HCT116 (cell line): ENCODE data around the gene CNPPD1.

Experiments used
- ATF3 ChIP-seq: IDR thresholded peaks from 2 replicates; pipeline ENCODE4 v1.6.1; 2012
- CBX3 ChIP-seq: IDR thresholded peaks from 2 replicates; pipeline ENCODE4 v1.6.1; 2012; ENCODE audit warnings: low read depth
- CTCF ChIP-seq, 3 experiments: fragments of 200-600 bp in 1 of 3; sonication (generic) in 1 of 3; IDR thresholded peaks in 2 of 3; conservative IDR thresholded peaks in 1 of 3; 2 replicates each; pipeline ENCODE4 v1.5.1; 2012 to 2017; ENCODE audit warnings: low read depth in 2 of 3, low read length in 2 of 3, antibody characterized with exemption in 1 of 3, borderline replicate concordance in 1 of 3, control low read depth in 1 of 3, mild to moderate bottlenecking in 1 of 3, mixed read lengths in 1 of 3, mixed run types in 1 of 3, moderate library complexity in 1 of 3; ENCODE audit not compliant: insufficient read depth in 1 of 3
- EZH2 ChIP-seq: fragments of 200-600 bp; sonication (generic); IDR thresholded peaks from 2 replicates; pipeline ENCODE4 v1.6.1; 2017; ENCODE audit warnings: antibody characterized with exemption, mixed run types
- EZH2phosphoT487 ChIP-seq: fragments of 200-600 bp; IDR thresholded peaks from 2 replicates; pipeline ENCODE4 v1.6.1; 2018; ENCODE audit warnings: antibody characterized with exemption, borderline replicate concordance
- FOSL1 ChIP-seq: IDR thresholded peaks from 2 replicates; pipeline ENCODE4 v1.6.1; 2012; ENCODE audit warnings: low read depth
- POLR2A ChIP-seq: IDR thresholded peaks from 2 replicates; pipeline ENCODE4 v1.7.0; 2011; ENCODE audit warnings: borderline replicate concordance; ENCODE audit not compliant: insufficient read depth, insufficient read length; ENCODE audit errors: extremely low read depth
- POLR2AphosphoS5 ChIP-seq: IDR thresholded peaks from 2 replicates; pipeline ENCODE4 v1.6.1; 2011; ENCODE audit warnings: mild to moderate bottlenecking, low read depth, low read length, moderate library complexity
- REST ChIP-seq: IDR thresholded peaks from 2 replicates; pipeline ENCODE4 v1.6.1; 2012; ENCODE audit warnings: low read depth
- SIN3A ChIP-seq: IDR thresholded peaks from 2 replicates; pipeline ENCODE4 v1.6.1; 2012; ENCODE audit warnings: low read depth
- SP1 ChIP-seq: IDR thresholded peaks from 2 replicates; pipeline ENCODE4 v1.6.1; 2012; ENCODE audit warnings: low read depth
- YY1 ChIP-seq: IDR thresholded peaks from 2 replicates; pipeline ENCODE4 v1.6.1; 2011; ENCODE audit warnings: low read length, low read depth, moderate library complexity, mild to moderate bottlenecking; ENCODE audit not compliant: insufficient replicate concordance; ENCODE audit errors: extremely low read depth
- ZFX ChIP-seq: fragments of 450-650 bp; IDR thresholded peaks from 2 replicates; pipeline ENCODE4 v1.6.1; 2017
- ZNF274 ChIP-seq: fragments of 200-500 bp; sonication (Bioruptor generic); IDR thresholded peaks from 2 replicates; pipeline ENCODE4 v1.6.1; 2014; ENCODE audit warnings: mild to moderate bottlenecking, low read depth, low read length, inconsistent platforms

GRCh38 chr2:219181531-219181930 lies 4.8 kb upstream of the CNPPD1 start:
- TF ChIP-seq REST (no peak), CTCF (IDR thresholded peaks at IDR 0.05 in 2 of 3, conservative IDR thresholded peaks at IDR 0.05 in 1 of 3; ENCODE audit: borderline replicate concordance in 1 of 3, insufficient read depth in 1 of 3, low read depth in 2 of 3, low read length in 2 of 3) (no peak), ZNF274 (no peak), SP1 (no peak), CBX3 (no peak), YY1 (no peak), POLR2AphosphoS5 (no peak), SIN3A (no peak), ATF3 (no peak), EZH2 (no peak), FOSL1 (no peak), ZFX (no peak), EZH2phosphoT487 (no peak), POLR2A (no peak)
